Keratinocyte (primary cell): ENCODE measurements around the gene NPLOC4. TPM values are rescaled to one million over a fixed set of nuclear protein-coding genes. Genes with fewer than 3 reads are reported as not detected.

Experiments used
- DNase-seq: peaks from one replicate; pipeline ENCODE4 v3.0.0-alpha.2; 2011; ENCODE audit warnings: low read depth, missing footprints, low spot score
- FAIRE-seq: peaks from 2 replicates; lab custom pipeline; 2011; peaks lifted over from hg19 to GRCh38; lab: Jason Lieb, UNC
- H2AFZ ChIP-seq: 2 replicates; pipeline ENCODE4 v1.6.0; 2012; ENCODE audit warnings: low read length, control low read depth, inconsistent platforms; ENCODE audit not compliant: control insufficient read depth
- H3K27ac ChIP-seq: 2 replicates; pipeline ENCODE4 v1.5.1; 2011; ENCODE audit warnings: low read length; ENCODE audit not compliant: control insufficient read depth, insufficient read depth
- H3K27me3 ChIP-seq: 3 replicates; pipeline ENCODE4 v1.6.0; 2011; ENCODE audit warnings: low read length; ENCODE audit not compliant: control insufficient read depth, insufficient read depth; ENCODE audit errors: extremely low read depth
- H3K36me3 ChIP-seq, 2 experiments: 2 replicates in 1 of 2; 3 replicates in 1 of 2; pipeline ENCODE4 v1.5.1; 2011; ENCODE audit warnings: low read length in 2 of 2, mild to moderate bottlenecking in 1 of 2; ENCODE audit not compliant: control insufficient read depth in 2 of 2, insufficient read depth in 2 of 2; ENCODE audit errors: extremely low read depth in 1 of 2
- H3K4me1 ChIP-seq: 3 replicates; pipeline ENCODE4 v1.5.1; 2011; ENCODE audit warnings: low read length; ENCODE audit not compliant: control insufficient read depth, insufficient read depth; ENCODE audit errors: extremely low read depth
- H3K4me2 ChIP-seq: 3 replicates; pipeline ENCODE4 v1.6.0; 2011; ENCODE audit warnings: low read depth, low read length; ENCODE audit not compliant: control insufficient read depth, insufficient read depth; ENCODE audit errors: extremely low read depth
- H3K4me3 ChIP-seq, 3 experiments: fragments of 200-600 bp in 1 of 3; sonication (generic) in 1 of 3; 2 replicates in 2 of 3; 3 replicates in 1 of 3; pipeline ENCODE4 v1.5.1; 2011 to 2016; ENCODE audit warnings: low read length in 3 of 3, mild to moderate bottlenecking in 3 of 3, control low read depth in 2 of 3, inconsistent platforms in 1 of 3, low read depth in 1 of 3, mixed read lengths in 1 of 3, mixed run types in 1 of 3, moderate library complexity in 1 of 3; ENCODE audit not compliant: control insufficient read depth in 2 of 3, insufficient read depth in 2 of 3; ENCODE audit errors: extremely low read depth in 1 of 3
- H3K79me2 ChIP-seq: 2 replicates; pipeline ENCODE4 v1.6.0; 2012; ENCODE audit warnings: low read length; ENCODE audit not compliant: control insufficient read depth, insufficient read depth
- H3K9ac ChIP-seq: 3 replicates; pipeline ENCODE4 v1.6.0; 2011; ENCODE audit warnings: low read length; ENCODE audit not compliant: control insufficient read depth, insufficient read depth; ENCODE audit errors: extremely low read depth
- H3K9me1 ChIP-seq: 3 replicates; pipeline ENCODE4 v1.6.0; 2011; ENCODE audit warnings: low read length; ENCODE audit not compliant: control insufficient read depth, insufficient read depth; ENCODE audit errors: extremely low read depth
- H3K9me3 ChIP-seq: 2 replicates; pipeline ENCODE4 v1.5.1; 2012; ENCODE audit warnings: low read depth, low read length; ENCODE audit not compliant: control insufficient read depth
- H4K20me1 ChIP-seq: 3 replicates; pipeline ENCODE4 v1.6.0; 2011; ENCODE audit warnings: low read length; ENCODE audit not compliant: control insufficient read depth, insufficient read depth; ENCODE audit errors: extremely low read depth
- CTCF ChIP-seq, 3 experiments: IDR thresholded peaks in 1 of 3; conservative IDR thresholded peaks in 1 of 3; optimal IDR thresholded peaks in 1 of 3; 2 replicates in 2 of 3; 3 replicates in 1 of 3; pipeline versions ENCODE3 to v1.5.1; 2011; ENCODE audit warnings: low read length in 3 of 3, mild to moderate bottlenecking in 3 of 3, moderate library complexity in 2 of 3, control low read depth in 1 of 3, inconsistent platforms in 1 of 3; ENCODE audit not compliant: insufficient read depth in 2 of 3; ENCODE audit errors: extremely low read depth in 1 of 3
- EZH2 ChIP-seq: IDR thresholded peaks from one replicate; pipeline ENCODE4 v1.6.1; 2012; ENCODE audit warnings: inconsistent platforms, mild to moderate bottlenecking, low read length, moderate library complexity
- dilution Hi-C: fragments of 300-500 bp; cut with MboI; formaldehyde crosslinking; loops from one replicate; pipeline ENCODE4 v1.7.0; 2020; ENCODE audit warnings: low sequenced_read_pairs; ENCODE audit not compliant: extremely low pct_ligation_motif_present
- polyA plus RNA-seq, 5 experiments: library from polyadenylated mRNA; depleted of rRNA in 3 of 5; stranded (reverse) in 3 of 5; stranded (forward) in 1 of 5; unstranded in 1 of 5; fragments of >200 nt; gene quantifications; 1 replicate in 1 of 5; 2 replicates in 3 of 5; 3 replicates in 1 of 5; pipeline versions ENCODE4 v1.2.1 to v1.2.3, GENCODE V29; 2011 to 2012; ENCODE audit warnings: missing spikeins in 2 of 5, low read depth in 1 of 5, low replicate concordance in 1 of 5

The NPLOC4 gene
- polyA plus RNA-seq, 1 donor (not counting 4 experiments of a cell fraction or from before 2014, with no cell fraction given) = 64.0 TPM

- Histone ChIP-seq H3K4me2 (no peak overlapping the region), H3K27ac (no peak overlapping the region), H3K4me3 (no peak overlapping the region), H3K36me3 (no peaks in the 10 kb centered on the region), H3K27me3 (peaks cover 8% of the 10 kb centered on the region), H3K79me2 (peaks cover under 1% of the 10 kb centered on the region), H3K4me1 (peaks cover 14% of the 10 kb centered on the region), H3K9me1 (no peaks in the 10 kb centered on the region), H2AFZ (no peak overlapping the region), H3K9me3 (no peaks in the 10 kb centered on the region), H3K9ac (no peak overlapping the region), H4K20me1 (no peaks in the 10 kb centered on the region)
- no peak for TF ChIP-seq CTCF (optimal IDR thresholded peaks at IDR 0.05 in 1 of 3, IDR thresholded peaks at IDR 0.05 in 1 of 3, conservative IDR thresholded peaks at IDR 0.05 in 1 of 3; ENCODE audit: extremely low read depth in 1 of 3, insufficient read depth in 2 of 3, low read length in 3 of 3)
- no peak for TF ChIP-seq EZH2
- FAIRE-seq = no peak
- dilution Hi-C loops = no loop called here
- no peak for DNase-seq
These were observed 119.4 kb downstream of the NPLOC4 start for GRCh38 chr17:81517339-81518112.

GRCh38 chr17:81517009-81517338 is 119.9 kb downstream of the NPLOC4 start:
- Histone ChIP-seq H3K9me3 (no peaks in the 10 kb centered on the region), H3K4me2 (no peak overlapping the region), H3K9ac (no peak overlapping the region), H4K20me1 (peaks cover 3% of the 10 kb centered on the region), H3K79me2 (peaks cover 5% of the 10 kb centered on the region), H3K36me3 (peaks cover 1 to 3% of the 10 kb centered on the region in 2 experiments), H3K4me1 (peaks cover 14% of the 10 kb centered on the region), H2AFZ (no peak overlapping the region), H3K27me3 (peaks cover 3% of the 10 kb centered on the region), H3K27ac (no peak overlapping the region), H3K4me3 (no peak overlapping the region), H3K9me1 (no peaks in the 10 kb centered on the region)
- FAIRE-seq (no peak), DNase-seq (no peak)
- dilution Hi-C loops = no loop called here
- no peak for TF ChIP-seq EZH2
- TF ChIP-seq CTCF (optimal IDR thresholded peaks at IDR 0.05 in 1 of 3, IDR thresholded peaks at IDR 0.05 in 1 of 3, conservative IDR thresholded peaks at IDR 0.05 in 1 of 3; ENCODE audit: extremely low read depth in 1 of 3, insufficient read depth in 2 of 3, low read length in 3 of 3) = no peak
